HEK293 (cell line): Measurements from ENCODE around the gene FMNL1.
A peak's percentile ranks its signal among the peaks of the same experiment; 100 is the strongest.

ENCODE experiments used
- CTCF ChIA-PET: fragments of 350-600 bp; formaldehyde crosslinking; extraction: SDS; loops from one replicate; lab custom pipeline; 2021; ENCODE audit warnings: antibody characterized with exemption; lab: Yijun Ruan, JAX
- POLR2A ChIA-PET: fragments of 300-600 bp; formaldehyde crosslinking; extraction: SDS; loops from one replicate; lab custom pipeline; 2020; ENCODE audit warnings: antibody characterized with exemption, inconsistent platforms; lab: Yijun Ruan, JAX
- H3K27ac ChIP-seq: fragments of 200-500 bp; sonication (Bioruptor generic); 2 replicates; pipeline ENCODE4 v1.5.1; 2014; ENCODE audit warnings: low read depth, low read length, control low read depth, inconsistent platforms; ENCODE audit errors: extremely low read depth
- H3K36me3 ChIP-seq, 2 experiments: fragments of 200-500 bp in 1 of 2; sonication (Bioruptor generic) in 1 of 2; 1 replicate in 1 of 2; 2 replicates in 1 of 2; pipeline ENCODE4 v1.5.1; 2014 to 2017; ENCODE audit warnings: inconsistent platforms in 2 of 2, low read length in 2 of 2; ENCODE audit not compliant: control insufficient read depth in 2 of 2, insufficient read depth in 1 of 2
- H3K4me1 ChIP-seq: fragments of 200-500 bp; sonication (Bioruptor generic); 2 replicates; pipeline ENCODE4 v1.5.1; 2014; ENCODE audit warnings: mild to moderate bottlenecking, low read length, inconsistent platforms; ENCODE audit not compliant: control insufficient read depth, insufficient read depth
- H3K4me3 ChIP-seq: 2 replicates; pipeline ENCODE4 v1.5.1; 2011; ENCODE audit warnings: low read depth, mild to moderate bottlenecking, control low read depth, low read length, moderate library complexity
- H3K9me3 ChIP-seq: fragments of 200-500 bp; sonication (Bioruptor generic); 2 replicates; pipeline ENCODE4 v1.5.1; 2014; ENCODE audit warnings: low read depth, low read length, inconsistent platforms; ENCODE audit not compliant: control insufficient read depth, insufficient read depth
- KLF1 ChIP-seq: fragments of 450-650 bp; formaldehyde crosslinking; IDR thresholded peaks from 2 replicates; pipeline ENCODE4 v1.5.1; 2016; ENCODE audit warnings: missing biosample characterization, missing genetic modification characterization
- KLF17 ChIP-seq: fragments of 450-650 bp; formaldehyde crosslinking; IDR thresholded peaks from 2 replicates; pipeline ENCODE4 v1.5.1; 2016; ENCODE audit warnings: missing biosample characterization, missing genetic modification characterization
- PRDM6 ChIP-seq: fragments of 450-650 bp; formaldehyde crosslinking; IDR thresholded peaks from 2 replicates; pipeline ENCODE4 v1.5.1; 2017; ENCODE audit warnings: missing biosample characterization, missing genetic modification characterization
- SP3 ChIP-seq: fragments of 450-650 bp; formaldehyde crosslinking; IDR thresholded peaks from 2 replicates; pipeline ENCODE4 v1.5.1; 2016; ENCODE audit warnings: missing biosample characterization, missing genetic modification characterization
- SP7 ChIP-seq: fragments of 450-650 bp; formaldehyde crosslinking; IDR thresholded peaks from 2 replicates; pipeline ENCODE4 v1.5.1; 2016; ENCODE audit warnings: missing biosample characterization, missing genetic modification characterization
- YY2 ChIP-seq: fragments of 450-650 bp; formaldehyde crosslinking; IDR thresholded peaks from 2 replicates; pipeline ENCODE4 v1.5.1; 2016; ENCODE audit warnings: missing biosample characterization, missing genetic modification characterization
- ZBTB17 ChIP-seq: fragments of 450-650 bp; formaldehyde crosslinking; IDR thresholded peaks from 2 replicates; pipeline ENCODE4 v1.5.1; 2016; ENCODE audit warnings: missing biosample characterization, missing genetic modification characterization
- ZFHX2 ChIP-seq: fragments of 450-650 bp; formaldehyde crosslinking; conservative IDR thresholded peaks from 2 replicates; pipeline ENCODE4 v1.5.1; 2016; ENCODE audit warnings: missing biosample characterization, missing genetic modification characterization
- ZFP37 ChIP-seq: fragments of 450-650 bp; formaldehyde crosslinking; IDR thresholded peaks from 2 replicates; pipeline ENCODE4 v1.5.1; 2016; ENCODE audit warnings: missing biosample characterization, missing genetic modification characterization
- ZNF121 ChIP-seq: fragments of 450-650 bp; formaldehyde crosslinking; IDR thresholded peaks from 2 replicates; pipeline ENCODE4 v1.5.1; 2016; ENCODE audit warnings: missing biosample characterization, missing genetic modification characterization
- ZNF146 ChIP-seq: fragments of 450-650 bp; formaldehyde crosslinking; IDR thresholded peaks from 2 replicates; pipeline ENCODE4 v1.5.1; 2016; ENCODE audit warnings: missing biosample characterization, missing genetic modification characterization
- ZNF274 ChIP-seq, 2 experiments: fragments of 200-500 bp in 1 of 2; fragments of 450-650 bp in 1 of 2; sonication (Bioruptor generic) in 1 of 2; formaldehyde crosslinking in 1 of 2; IDR thresholded peaks; 2 replicates each; pipeline versions ENCODE4 v1.5.1 to v1.6.1; 2014 to 2016; ENCODE audit warnings: borderline replicate concordance in 1 of 2, inconsistent platforms in 1 of 2, low read length in 1 of 2, missing biosample characterization in 1 of 2, missing genetic modification characterization in 1 of 2
- ZNF335 ChIP-seq: fragments of 450-650 bp; formaldehyde crosslinking; conservative IDR thresholded peaks from 2 replicates; pipeline ENCODE4 v1.5.1; 2016; ENCODE audit warnings: missing biosample characterization, missing genetic modification characterization
- ZNF391 ChIP-seq: fragments of 450-650 bp; formaldehyde crosslinking; IDR thresholded peaks from 2 replicates; pipeline ENCODE4 v1.5.1; 2016; ENCODE audit warnings: low read depth, missing biosample characterization, missing genetic modification characterization, borderline replicate concordance
- ZNF416 ChIP-seq: fragments of 450-650 bp; formaldehyde crosslinking; IDR thresholded peaks from 2 replicates; pipeline ENCODE4 v1.5.1; 2016; ENCODE audit warnings: missing biosample characterization, missing genetic modification characterization
- ZNF510 ChIP-seq: fragments of 450-650 bp; formaldehyde crosslinking; IDR thresholded peaks from 2 replicates; pipeline ENCODE4 v1.5.1; 2018; ENCODE audit warnings: mild to moderate bottlenecking, missing genetic modification characterization, missing biosample characterization; ENCODE audit not compliant: insufficient replicate concordance
- ZNF514 ChIP-seq: fragments of 450-650 bp; formaldehyde crosslinking; IDR thresholded peaks from 2 replicates; pipeline ENCODE4 v1.5.1; 2016; ENCODE audit warnings: missing biosample characterization, missing genetic modification characterization
- ZNF549 ChIP-seq: fragments of 450-650 bp; IDR thresholded peaks from 2 replicates; pipeline ENCODE4 v1.5.1; 2018; ENCODE audit warnings: missing biosample characterization, missing genetic modification characterization, mild to moderate bottlenecking, inconsistent platforms, moderate library complexity
- ZNF555 ChIP-seq: fragments of 450-650 bp; formaldehyde crosslinking; conservative IDR thresholded peaks from 2 replicates; pipeline ENCODE4 v1.5.1; 2017; ENCODE audit warnings: missing biosample characterization, mild to moderate bottlenecking, missing genetic modification characterization, inconsistent platforms
- ZNF571 ChIP-seq: fragments of 450-650 bp; formaldehyde crosslinking; IDR thresholded peaks from 2 replicates; pipeline ENCODE4 v1.5.0; 2017; ENCODE audit warnings: missing biosample characterization, missing genetic modification characterization
- ZNF654 ChIP-seq: fragments of 450-650 bp; formaldehyde crosslinking; IDR thresholded peaks from 2 replicates; pipeline ENCODE4 v1.5.1; 2016; ENCODE audit warnings: low read depth, missing biosample characterization, missing genetic modification characterization
- ZNF677 ChIP-seq: fragments of 450-650 bp; IDR thresholded peaks from 2 replicates; pipeline ENCODE4 v1.5.0; 2018; ENCODE audit warnings: missing biosample characterization, mild to moderate bottlenecking, missing genetic modification characterization, moderate library complexity
- ZNF76 ChIP-seq: fragments of 450-650 bp; formaldehyde crosslinking; IDR thresholded peaks from 2 replicates; pipeline ENCODE4; 2016; ENCODE audit warnings: low read depth, missing biosample characterization, missing genetic modification characterization, borderline replicate concordance
- ZNF776 ChIP-seq: fragments of 450-650 bp; formaldehyde crosslinking; IDR thresholded peaks from 2 replicates; pipeline ENCODE4 v1.5.0; 2017; ENCODE audit warnings: missing biosample characterization, missing genetic modification characterization, borderline replicate concordance
- ZSCAN30 ChIP-seq: fragments of 450-650 bp; IDR thresholded peaks from 2 replicates; pipeline ENCODE4 v1.5.1; 2018; ENCODE audit warnings: missing biosample characterization, mild to moderate bottlenecking, missing genetic modification characterization, moderate library complexity

FMNL1 gene

DNA sequence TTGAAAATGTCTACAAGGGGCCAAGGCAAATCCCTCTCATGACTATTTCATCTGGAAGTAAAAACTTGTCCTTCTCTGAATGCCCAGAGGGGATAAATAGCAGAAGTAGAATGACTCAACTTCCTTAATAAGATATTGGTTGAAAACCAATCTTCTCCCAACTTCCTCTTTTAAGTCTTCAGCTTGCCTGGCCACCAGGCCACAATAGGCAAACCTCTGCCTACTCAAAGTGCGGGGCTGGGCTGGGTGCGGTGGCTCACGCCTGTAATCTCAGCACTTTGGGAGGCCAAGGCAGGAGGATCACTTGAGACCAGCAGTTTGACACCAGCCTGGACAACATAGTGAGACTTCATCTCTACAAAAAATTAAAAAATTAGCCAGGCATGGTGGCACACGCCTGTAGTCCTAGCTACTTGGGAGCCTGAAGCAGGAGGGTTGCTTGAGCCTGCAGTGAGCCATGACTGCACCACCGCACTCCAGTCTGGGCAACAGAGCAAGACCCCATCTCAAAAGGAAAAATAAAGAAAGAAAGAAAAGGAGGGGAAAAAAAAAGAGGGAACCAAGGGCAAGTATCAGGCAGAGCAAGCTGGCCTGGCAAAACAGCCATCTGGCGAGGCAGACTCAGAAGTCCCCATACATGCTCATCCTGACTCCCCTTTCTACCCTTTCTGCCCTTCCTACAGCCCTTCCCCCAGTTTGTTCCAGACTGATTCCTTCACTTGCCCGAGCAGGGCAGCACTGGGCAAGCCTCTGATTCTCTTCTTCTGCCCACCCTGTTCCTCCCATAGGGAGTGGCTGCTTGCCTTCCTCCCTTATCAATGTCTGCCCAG lies 74.5 kb downstream of the FMNL1 start:
- Histone ChIP-seq H3K4me3 (no peak overlapping the region), H3K27ac (no peak overlapping the region)
- no peak for TF ChIP-seq PRDM6 (tag by site-specific recombination)
- TF ChIP-seq ZNF121 (tag by site-specific recombination): peak; percentile 87
- TF ChIP-seq YY2 (tag by site-specific recombination): 0 out of 2 replicates have a peak, but pooled peaks have one; percentile 11
- no peak for TF ChIP-seq ZSCAN30 (tag by site-specific recombination)
- no peak for TF ChIP-seq SP3 (tag by site-specific recombination)
- TF ChIP-seq ZNF274 (IDR thresholded peaks at IDR 0.05; ENCODE audit: low read length): no peak
- no peak for TF ChIP-seq ZNF274 (tag by site-specific recombination; IDR thresholded peaks at IDR 0.05; ENCODE audit: borderline replicate concordance)
- no peak for TF ChIP-seq SP7
- no peak for TF ChIP-seq ZNF510 (tag by site-specific recombination)
- TF ChIP-seq ZNF514 (tag by site-specific recombination): no peak
- TF ChIP-seq ZNF549 (tag by site-specific recombination): no peak
- TF ChIP-seq ZFHX2 (tag by site-specific recombination): no peak
- no peak for TF ChIP-seq ZNF654
- no peak for TF ChIP-seq ZNF416 (tag by site-specific recombination)
- TF ChIP-seq ZBTB17: no peak
- no peak for TF ChIP-seq ZFP37 (tag by site-specific recombination)
- no peak for TF ChIP-seq ZNF571 (tag by site-specific recombination)
- TF ChIP-seq ZNF555 (tag by site-specific recombination): no peak
- no peak for TF ChIP-seq ZNF776 (tag by site-specific recombination)
- TF ChIP-seq, all 188 proteins: peak for 2
- CTCF ChIA-PET: interaction anchor here (0.9 to 4.8 kb wide), 4 partner anchors 16 to 132 kb away, joined by 3 to 38 read pairs (median 14); no protein-coding TSS in a partner anchor
- POLR2A ChIA-PET: interaction anchor here (0.7 to 1.7 kb wide), 3 partner anchors 21 to 76 kb away, joined by 3 to 6 read pairs (median 4); partner anchors contain the start of gene MAP3K14
- Histone ChIP-seq H3K36me3 (peaks cover 0 to 3% of the 10 kb centered on the region in 2 experiments; a peak in 1 of 3 replicates), H3K9me3 (no peaks in the 10 kb centered on the region), H3K4me1 (peaks cover 12% of the 10 kb centered on the region)

- no peaks in the 10 kb centered on the region for H3K9me3 ChIP-seq
- H3K4me1 ChIP-seq: peaks cover 12% of the 10 kb centered on the region
- ChIA-PET POLR2A (interaction anchor here (1.3 kb wide), 1 partner anchor 20 kb away, joined by 3 read pairs; the partner anchor contains the start of gene MAP3K14), CTCF (no interaction called here)
- no peak overlapping the region for H3K4me3 ChIP-seq
- TF ChIP-seq YY2 (tag by site-specific recombination) (0 out of 2 replicates have a peak, but pooled peaks have one; percentile 4), ZNF76 (tag by site-specific recombination) (no peak), ZNF335 (tag by site-specific recombination) (peak; percentile 24; the same call in 1 of the 2 replicates), ZNF677 (no peak), KLF1 (tag by site-specific recombination) (0 out of 2 replicates have a peak, but pooled peaks have one; percentile 20), KLF17 (0 out of 2 replicates have a peak, but pooled peaks have one; percentile 22), ZNF146 (tag by site-specific recombination) (no peak), ZNF391 (tag by site-specific recombination) (no peak)
- TF ChIP-seq, all 188 proteins: peak for 4
- Histone ChIP-seq H3K27ac (no peak overlapping the region), H3K36me3 (peaks cover 0 to 3% of the 10 kb centered on the region in 2 experiments; a peak in 1 of 3 replicates)
Measured at GRCh38 chr17:45296833-45297124, 75.1 kb downstream of the FMNL1 start.
